ENCODE measurements around the gene UPP2. TPM values are rescaled to one million over a fixed set of nuclear protein-coding genes. Genes with fewer than 3 reads are reported as not detected.

Gene UPP2
- polyA plus RNA-seq, 5 donors: 0.29 to 0.56 (median 0.30) TPM

GRCh38 chr2:158104903-158105302, 3.2 kb downstream of the UPP2 start:
- no peak for DNase-seq

- DNase-seq: no peak
Measured at GRCh38 chr2:158112992-158113391, 11.3 kb downstream of the UPP2 start.

GRCh38 chr2:158113741-158114295, 12.1 kb downstream of the UPP2 start:
- DNase-seq: no peak

- DNase-seq: no peak
Measured at GRCh38 chr2:158114516-158114915, 12.8 kb downstream of the UPP2 start.

- no peak for DNase-seq
Measured at GRCh38 chr2:158115202-158115767, 13.6 kb downstream of the UPP2 start.

GRCh38 chr2:158116936-158117335, 15.3 kb downstream of the UPP2 start:
- DNase-seq: no peak

- DNase-seq: no peak
Measured at GRCh38 chr2:158120102-158120501, 18.4 kb downstream of the UPP2 start.

GRCh38 chr2:158120664-158121641, 19.3 kb downstream of the UPP2 start:
- no peak for DNase-seq

- DNase-seq: no peak
Measured at GRCh38 chr2:158124896-158125295, 23.2 kb downstream of the UPP2 start.

- no peak for DNase-seq
Measured at GRCh38 chr2:158125756-158126498, 24.3 kb downstream of the UPP2 start.

- DNase-seq: no peak
Measured at GRCh38 chr2:158127380-158127804, 25.7 kb downstream of the UPP2 start.

GRCh38 chr2:158128168-158128973, 26.7 kb downstream of the UPP2 start:
- no peak for DNase-seq

GRCh38 chr2:158129037-158129436, 27.4 kb downstream of the UPP2 start:
- DNase-seq: no peak

- peak; percentile 15 to 17 for DNase-seq
Measured at GRCh38 chr2:158130832-158131473, 29.3 kb downstream of the UPP2 start.

- DNase-seq: no peak
Measured at GRCh38 chr2:158131483-158131912, 29.8 kb downstream of the UPP2 start.

- no peak for DNase-seq
Measured at GRCh38 chr2:158131919-158132566, 30.4 kb downstream of the UPP2 start.

GRCh38 chr2:158134055-158134454, 32.4 kb downstream of the UPP2 start:
- no peak for DNase-seq

- no peak for DNase-seq
Measured at GRCh38 chr2:158134655-158135054, 33.0 kb downstream of the UPP2 start.

GRCh38 chr2:158135096-158135495, 33.4 kb downstream of the UPP2 start:
- no peak for DNase-seq

- no peak for DNase-seq
Measured at GRCh38 chr2:158138255-158138654, 36.6 kb downstream of the UPP2 start.

Data from right lung (tissue), 5 donors.